ENCODE data around the gene DNAJC13. TPM values are rescaled to one million over a fixed set of nuclear protein-coding genes. Genes with fewer than 3 reads are reported as not detected.

Gene DNAJC13
- total and polyA plus RNA-seq, 2 of the 8 experiments (the other 6 are each of a cell fraction or from before 2014, with no cell fraction given): 7.9 to 28.8 TPM

GRCh38 chr3:132407025-132407424 lies 10.3 kb upstream of the DNAJC13 start (continued):
- no peak for TF ChIP-seq CTCF (IDR thresholded peaks at IDR 0.05; ENCODE audit: control extremely low read depth in 1 of 3, insufficient read depth in 1 of 3, low read depth in 1 of 3, low read length in 3 of 3)
- no peak for TF ChIP-seq BCL11A (IDR thresholded peaks at IDR 0.05; ENCODE audit: low read depth in 2 of 2, low read length in 2 of 2)
- TF ChIP-seq CHD2 (IDR thresholded peaks at IDR 0.05; ENCODE audit: low read length): no peak
- no peak for TF ChIP-seq ASH2L (IDR thresholded peaks at IDR 0.05; ENCODE audit: low read length)
- no peak for TF ChIP-seq KDM5A (IDR thresholded peaks at IDR 0.05; ENCODE audit: low read length)
- TF ChIP-seq PHF8 (conservative IDR thresholded peaks at IDR 0.05; ENCODE audit: low read depth, low read length): no peak
- no peak for TF ChIP-seq RNF2 (IDR thresholded peaks at IDR 0.05; ENCODE audit: borderline replicate concordance, low read depth, low read length, missing control alignments, poor library complexity, severe bottlenecking)
- no peak for TF ChIP-seq FOSL1 (IDR thresholded peaks at IDR 0.05; ENCODE audit: insufficient read depth, low read depth, low read length)
- TF ChIP-seq MAFK (IDR thresholded peaks at IDR 0.05; ENCODE audit: low read depth, low read length): no peak
- no peak for TF ChIP-seq CBX5 (IDR thresholded peaks at IDR 0.05; ENCODE audit: low read depth, low read length)
